Endodermal cell (in vitro differentiated cells): ENCODE data around the gene PLCB1. TPM values are rescaled to one million over a fixed set of nuclear protein-coding genes. Genes with fewer than 3 reads are reported as not detected.

Experiments
- DNase-seq: peaks from one replicate; pipeline ENCODE4 v3.0.0-alpha.2; 2017
- H3K27ac ChIP-seq: 2 replicates; pipeline ENCODE4 v1.5.1; 2013; ENCODE audit warnings: mild to moderate bottlenecking, low read depth, low read length, moderate library complexity
- H3K27me3 ChIP-seq: 2 replicates; pipeline ENCODE4 v1.6.1; 2013; ENCODE audit warnings: mild to moderate bottlenecking, low read length, moderate library complexity; ENCODE audit not compliant: insufficient read depth, control insufficient read depth, poor library complexity, severe bottlenecking
- H3K36me3 ChIP-seq: 2 replicates; pipeline ENCODE4 v1.7.0; 2013; ENCODE audit warnings: mild to moderate bottlenecking, low read length, moderate library complexity; ENCODE audit not compliant: control insufficient read depth, insufficient read depth
- H3K4me1 ChIP-seq: one replicate; pipeline ENCODE4 v1.7.0; 2013; ENCODE audit warnings: low read length; ENCODE audit not compliant: control insufficient read depth, insufficient read depth
- H3K4me3 ChIP-seq: 2 replicates; pipeline ENCODE4 v1.5.1; 2013; ENCODE audit warnings: mild to moderate bottlenecking, low read length, moderate library complexity
- H3K9ac ChIP-seq: 2 replicates; pipeline ENCODE4 v1.6.1; 2013; ENCODE audit warnings: mild to moderate bottlenecking, low read length, moderate library complexity; ENCODE audit not compliant: poor library complexity, severe bottlenecking; ENCODE audit errors: extremely low read depth
- H3K9me3 ChIP-seq: 2 replicates; pipeline ENCODE4 v1.6.1; 2013; ENCODE audit warnings: mild to moderate bottlenecking, low read length, moderate library complexity; ENCODE audit not compliant: control insufficient read depth
- H3K27ac Mint-ChIP-seq: 2 replicates; pipeline ENCODE4 v1.8.0; 2020; ENCODE audit warnings: mixed read lengths
- H3K27me3 Mint-ChIP-seq: 2 replicates; pipeline ENCODE4 v1.8.0; 2021; ENCODE audit warnings: mild to moderate bottlenecking, mixed read lengths; ENCODE audit not compliant: insufficient read depth
- H3K36me3 Mint-ChIP-seq: 2 replicates; pipeline ENCODE4 v1.8.0; 2020; ENCODE audit warnings: low read depth, mixed read lengths
- H3K4me1 Mint-ChIP-seq: 2 replicates; pipeline ENCODE4 v1.8.0; 2020; ENCODE audit warnings: mixed read lengths
- H3K4me3 Mint-ChIP-seq: 2 replicates; pipeline ENCODE4 v1.8.0; 2020; ENCODE audit warnings: mild to moderate bottlenecking, moderate library complexity, mixed read lengths
- H3K9me3 Mint-ChIP-seq: 2 replicates; pipeline ENCODE4 v1.8.0; 2020; ENCODE audit warnings: mild to moderate bottlenecking, mixed read lengths
- CTCF ChIP-seq: fragments of 200-600 bp; sonication (generic); conservative IDR thresholded peaks from 2 replicates; pipeline ENCODE4 v1.5.0; 2021; ENCODE audit warnings: antibody characterized with exemption, mild to moderate bottlenecking
- WGBS, 2 experiments: methylation state at CpG; one replicate each; pipeline versions ENCODE4 v1.1.5 to v1.1.7; 2013; ENCODE audit warnings: missing lambda C conversion rate in 2 of 2, mixed read lengths in 1 of 2; ENCODE audit not compliant: insufficient coverage in 1 of 2, insufficient read length in 1 of 2; 5-methylcytosine and 5-hydroxymethylcytosine counted together
- total RNA-seq, 2 donors: library from RNA; stranded (reverse); fragmentation: NEBNext Ultra II Directional in 1 of 2; extraction: Animal tissue kit (Norgen Biotek cat#: 25700) in 1 of 2; gene quantifications; 2 replicates in 1 of 2; 3 replicates in 1 of 2; pipeline ENCODE4 v1.2.1, GENCODE V29; 2021

Gene PLCB1
- total RNA-seq, 2 donors from 2014 or later, result 15.3 to 16.5 TPM

GRCh38 chr20:8260837-8261251 is 128.8 kb downstream of the PLCB1 start:
- Histone ChIP-seq H3K27ac (no peak overlapping the region), H3K9me3 (no peaks in the 10 kb centered on the region), H3K36me3 (no peaks in the 10 kb centered on the region), H3K4me1 (no peaks in the 10 kb centered on the region), H3K4me3 (no peak overlapping the region), H3K9ac (no peak overlapping the region), H3K27me3 (no peaks in the 10 kb centered on the region)
- Mint-ChIP-seq H3K36me3 (no peaks in the 10 kb centered on the region), H3K27ac (no peak overlapping the region), H3K9me3 (no peaks in the 10 kb centered on the region), H3K27me3 (no peaks in the 10 kb centered on the region), H3K4me3 (no peak overlapping the region), H3K4me1 (peaks cover 7% of the 10 kb centered on the region)
- no peak for TF ChIP-seq CTCF
- 90 to 91% methylated on average over 2 to 5 of the region's 5 CpGs for WGBS, 2 experiments
- no peak for DNase-seq

- no peak for TF ChIP-seq CTCF
- no peaks in the 10 kb centered on the region for H3K36me3 ChIP-seq
- Mint-ChIP-seq H3K27ac (no peak overlapping the region), H3K4me1 (peaks cover 7% of the 10 kb centered on the region), H3K27me3 (no peaks in the 10 kb centered on the region), H3K4me3 (no peak overlapping the region), H3K36me3 (no peaks in the 10 kb centered on the region), H3K9me3 (no peaks in the 10 kb centered on the region)
- whole genome bisulfite sequencing, 2 experiments, result no CpG with 5 or more reads among the region's 1 CpG
- no peak overlapping the region for H3K27ac ChIP-seq
- no peak overlapping the region for H3K9ac ChIP-seq
- no peaks in the 10 kb centered on the region for H3K27me3 ChIP-seq
- no peaks in the 10 kb centered on the region for H3K4me1 ChIP-seq
- H3K9me3 ChIP-seq, result no peaks in the 10 kb centered on the region
- DNase-seq, result no peak
- no peak overlapping the region for H3K4me3 ChIP-seq
Observed at GRCh38 chr20:8262721-8263120, 130.7 kb downstream of the PLCB1 start.

GRCh38 chr20:8265588-8265987 is 133.5 kb downstream of the PLCB1 start:
- Histone ChIP-seq H3K9me3 (no peaks in the 10 kb centered on the region), H3K27me3 (no peaks in the 10 kb centered on the region), H3K9ac (no peak overlapping the region), H3K4me3 (no peak overlapping the region), H3K36me3 (no peaks in the 10 kb centered on the region), H3K4me1 (no peaks in the 10 kb centered on the region), H3K27ac (no peak overlapping the region)
- Mint-ChIP-seq H3K9me3 (no peaks in the 10 kb centered on the region), H3K4me1 (peaks cover 7% of the 10 kb centered on the region), H3K4me3 (no peak overlapping the region), H3K27me3 (no peaks in the 10 kb centered on the region), H3K27ac (no peak overlapping the region), H3K36me3 (no peaks in the 10 kb centered on the region)
- DNase-seq, result no peak
- no peak for TF ChIP-seq CTCF
